ENCODE data around the gene AIRE. TPM values are rescaled to one million over a fixed set of nuclear protein-coding genes. Genes with fewer than 3 reads are reported as not detected.

Gene AIRE
- polyA plus RNA-seq, 1 experiment, result not detected

GRCh38 chr21:44271558-44272283, 14.0 kb upstream of the AIRE start:
- DNase-seq (ENCODE audit: low read depth, low spot score), result no peak
- Histone ChIP-seq H3K4me3 (ENCODE audit: low read depth, low read length) (no peak overlapping the region), H3K9me3 (ENCODE audit: control insufficient read depth, insufficient read depth, low read length) (no peaks in the 10 kb centered on the region), H3K27ac (ENCODE audit: low read depth, low read length) (no peak overlapping the region), H3K27me3 (ENCODE audit: control insufficient read depth, insufficient read depth, low read length) (peaks cover 16% of the 10 kb centered on the region)
- ChIA-PET CTCF (no interaction called here), POLR2A (no interaction called here)
- no peak for TF ChIP-seq CTCF (IDR thresholded peaks at IDR 0.05; ENCODE audit: low read depth, low read length)

GRCh38 chr21:44272284-44272858, 13.3 kb upstream of the AIRE start:
- peaks cover 16% of the 10 kb centered on the region for H3K27me3 ChIP-seq (ENCODE audit: control insufficient read depth, insufficient read depth, low read length)
- no peaks in the 10 kb centered on the region for H3K9me3 ChIP-seq (ENCODE audit: control insufficient read depth, insufficient read depth, low read length)
- no peak overlapping the region for H3K4me3 ChIP-seq (ENCODE audit: low read depth, low read length)
- no peak for DNase-seq (ENCODE audit: low read depth, low spot score)
- ChIA-PET POLR2A (no interaction called here), CTCF (no interaction called here)
- H3K27ac ChIP-seq (ENCODE audit: low read depth, low read length), result no peak overlapping the region
- TF ChIP-seq CTCF (IDR thresholded peaks at IDR 0.05; ENCODE audit: low read depth, low read length), result no peak

- Histone ChIP-seq H3K9me3 (ENCODE audit: control insufficient read depth, insufficient read depth, low read length) (no peaks in the 10 kb centered on the region), H3K4me3 (ENCODE audit: low read depth, low read length) (no peak overlapping the region), H3K27me3 (ENCODE audit: control insufficient read depth, insufficient read depth, low read length) (peaks cover 16% of the 10 kb centered on the region), H3K27ac (ENCODE audit: low read depth, low read length) (no peak overlapping the region)
- DNase-seq (ENCODE audit: low read depth, low spot score), result no peak
- ChIA-PET CTCF (no interaction called here), POLR2A (no interaction called here)
- no peak for TF ChIP-seq CTCF (IDR thresholded peaks at IDR 0.05; ENCODE audit: low read depth, low read length)
These were observed 12.6 kb upstream of the AIRE start for GRCh38 chr21:44273046-44273445.

GRCh38 chr21:44275041-44275440, 10.6 kb upstream of the AIRE start:
- POLR2A ChIA-PET, result no interaction called here
- H3K9me3 ChIP-seq (ENCODE audit: control insufficient read depth, insufficient read depth, low read length), result no peaks in the 10 kb centered on the region

More at GRCh38 chr21:44275041-44275440, 10.6 kb upstream of the AIRE start:
- CTCF ChIA-PET, result no interaction called here
- no peak for TF ChIP-seq CTCF (IDR thresholded peaks at IDR 0.05; ENCODE audit: low read depth, low read length)
- Histone ChIP-seq H3K4me3 (ENCODE audit: low read depth, low read length) (no peak overlapping the region), H3K27me3 (ENCODE audit: control insufficient read depth, insufficient read depth, low read length) (peaks cover 16% of the 10 kb centered on the region), H3K27ac (ENCODE audit: low read depth, low read length) (no peak overlapping the region)
- DNase-seq (ENCODE audit: low read depth, low spot score), result no peak
